CD4-positive, alpha-beta T cell treated with Interleukin-10 for 1 hour (primary cell): Measurements from ENCODE around the gene CCDC74B.
"Not testable (repeated sequence)": the region's sequence is repeated elsewhere in the genome, so short reads cannot be mapped to it uniquely, and the experiment has no call there.

Experiments
- DNase-seq: peaks from one replicate; pipeline ENCODE4 v3.0.0-alpha.2; 2020

The CCDC74B gene

GRCh38 chr2:130165293-130166016 lies 20.5 kb upstream of the CCDC74B start:
- no peak for DNase-seq

GRCh38 chr2:130162968-130163367 lies 18.1 kb upstream of the CCDC74B start:
- no peak for DNase-seq

DNA sequence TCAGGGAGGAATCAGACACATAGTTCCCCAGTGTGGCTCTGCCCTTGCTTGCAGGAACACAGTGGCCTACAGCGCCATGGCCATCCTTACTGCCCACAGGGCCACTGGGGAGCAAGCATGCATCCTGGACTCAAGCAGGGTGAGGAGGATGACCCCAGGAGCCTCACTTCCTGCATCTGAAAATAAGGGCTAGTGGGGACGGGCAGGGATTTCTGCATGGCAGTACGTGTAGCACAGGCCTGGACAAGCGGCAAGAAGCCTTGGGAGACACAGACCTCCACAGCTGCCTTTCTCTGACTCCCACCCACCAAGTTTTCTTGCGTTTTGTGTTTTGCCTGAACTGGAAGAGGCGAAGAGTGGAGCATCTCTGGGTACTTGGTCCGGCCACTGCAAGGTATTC lies 17.6 kb upstream of the CCDC74B start:
- not testable (repeated sequence) for DNase-seq

- DNase-seq: not testable (repeated sequence)
These were observed 16.2 kb upstream of the CCDC74B start for GRCh38 chr2:130160838-130161705.

DNA sequence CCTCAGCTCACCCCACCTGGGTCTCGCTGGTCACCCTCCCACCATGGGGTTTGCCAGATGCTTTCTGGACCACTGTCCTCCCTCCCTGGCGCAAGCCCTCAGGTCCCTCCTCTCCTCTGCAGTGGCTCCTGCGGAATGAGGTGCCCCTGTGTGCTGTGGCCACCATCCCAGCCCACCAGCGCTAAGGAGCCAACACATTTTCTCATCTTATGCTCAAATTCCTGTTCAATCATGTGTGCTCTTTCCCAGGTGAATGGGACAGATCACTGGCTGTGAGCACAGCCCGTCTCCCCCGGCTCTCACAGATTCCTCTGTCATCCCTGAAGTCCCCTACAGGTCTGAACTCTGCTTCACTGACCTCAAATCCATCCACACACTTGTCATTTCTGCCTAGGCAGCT lies 15.2 kb upstream of the CCDC74B start:
- no peak for DNase-seq

DNA sequence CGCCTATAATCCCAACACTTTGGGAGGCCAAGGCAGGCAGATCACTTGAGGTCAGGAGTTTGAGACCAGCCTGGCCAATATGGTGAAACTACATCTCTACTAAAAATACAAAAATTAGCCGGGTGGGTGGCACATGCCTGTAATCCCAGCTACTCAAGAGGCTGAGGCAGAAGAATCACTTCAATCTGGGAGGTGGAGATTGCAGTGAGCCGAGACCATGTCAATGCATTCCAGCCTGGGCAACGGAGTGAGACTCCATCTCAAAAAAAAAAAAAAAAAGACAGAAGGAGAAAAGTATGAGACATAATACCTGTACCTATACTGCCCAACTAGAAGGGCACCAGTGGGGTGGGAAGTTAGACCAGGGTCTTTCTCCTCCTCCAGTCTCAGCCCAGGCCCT lies 14.5 kb upstream of the CCDC74B start:
- not testable (repeated sequence) for DNase-seq

DNA sequence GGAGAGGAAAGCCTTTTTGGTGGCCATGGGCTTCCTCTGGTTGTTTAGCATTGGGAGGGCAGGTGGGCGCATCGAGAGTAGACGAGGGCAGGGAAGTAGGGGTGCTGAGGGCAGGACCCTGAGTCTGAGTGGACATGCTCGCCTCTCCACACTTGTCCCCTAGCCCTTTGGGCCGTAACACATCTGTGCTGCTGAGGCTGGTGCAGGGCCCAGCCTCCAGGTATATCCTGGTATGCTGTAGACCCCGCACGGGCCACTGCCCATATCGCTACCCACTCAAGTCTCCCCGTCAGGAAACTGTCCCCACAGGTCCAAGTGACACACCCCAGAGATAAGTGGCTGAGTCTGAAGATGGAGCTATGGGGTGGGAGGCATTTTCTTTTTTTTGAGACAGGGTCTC lies 13.7 kb upstream of the CCDC74B start:
- no peak for DNase-seq

DNA sequence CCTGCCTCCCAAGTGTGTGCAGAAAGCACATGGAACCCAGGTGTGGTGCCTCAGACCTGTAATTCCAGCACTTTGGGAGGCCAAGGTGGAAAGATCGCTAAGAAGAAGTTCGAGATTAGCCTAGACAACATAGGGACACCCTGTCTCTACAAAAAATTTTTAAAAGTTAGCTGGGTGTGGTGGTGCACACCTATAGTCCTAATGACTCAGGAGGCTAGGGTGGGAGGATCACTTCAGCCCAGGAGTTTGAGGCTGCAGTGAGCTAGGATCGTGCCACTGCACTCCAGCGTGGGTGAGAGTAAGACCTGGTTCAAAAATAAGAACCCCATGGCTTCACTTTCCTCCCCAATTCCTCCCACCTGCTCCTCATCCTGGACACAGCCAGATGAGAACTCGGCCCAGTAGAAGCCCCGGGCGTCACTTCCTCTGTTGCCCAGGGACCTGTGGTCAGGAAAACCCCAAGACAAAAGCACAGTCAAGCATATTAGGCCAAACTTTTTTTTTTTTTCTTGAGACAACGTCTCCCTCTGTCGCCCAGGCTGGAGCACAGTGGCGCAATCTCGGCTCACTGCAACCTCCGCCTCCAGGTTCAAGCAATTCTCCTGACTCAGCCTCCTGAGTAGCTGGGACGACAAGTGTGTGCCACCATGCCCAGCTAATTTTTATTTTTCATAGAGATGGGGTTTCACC lies 13.1 kb upstream of the CCDC74B start:
- not testable (repeated sequence) for DNase-seq

GRCh38 chr2:130157354-130157753 lies 12.4 kb upstream of the CCDC74B start:
- DNase-seq: not testable (repeated sequence)

- DNase-seq: no peak
These were observed 11.7 kb upstream of the CCDC74B start for GRCh38 chr2:130156624-130157004.

DNA sequence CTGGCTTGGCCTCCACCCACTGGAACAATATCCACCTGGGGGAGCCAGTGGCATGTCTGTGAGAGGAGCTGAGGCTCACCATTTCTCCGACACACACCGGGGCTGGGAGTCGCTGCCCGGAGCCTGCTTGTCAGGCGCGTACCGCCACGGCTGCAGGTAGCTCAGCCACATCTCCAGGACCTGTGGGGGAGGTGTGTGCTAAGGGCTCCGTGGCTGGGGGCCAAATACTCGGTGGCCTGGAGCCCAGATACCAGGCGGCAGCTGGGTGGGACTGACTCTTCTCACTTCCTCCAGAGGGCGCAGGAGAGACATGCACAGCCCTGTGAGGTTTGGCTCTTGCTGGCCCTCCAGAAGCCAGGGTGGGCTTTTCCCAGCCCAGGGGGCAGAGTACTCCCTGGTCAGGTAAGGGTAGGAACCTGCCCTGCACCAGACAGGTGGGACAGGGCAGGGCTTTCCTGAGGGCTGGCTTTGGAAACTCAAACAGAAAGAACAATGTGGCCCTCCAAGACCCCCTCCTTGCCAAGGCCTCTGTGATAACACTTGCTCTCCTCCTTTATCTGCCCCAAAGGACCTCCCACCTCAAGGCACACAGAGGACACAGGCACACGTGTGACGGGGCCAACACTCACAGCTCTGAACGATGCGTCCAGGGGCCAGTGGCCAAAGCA lies 11.2 kb upstream of the CCDC74B start:
- peak; percentile 15 for DNase-seq

DNA sequence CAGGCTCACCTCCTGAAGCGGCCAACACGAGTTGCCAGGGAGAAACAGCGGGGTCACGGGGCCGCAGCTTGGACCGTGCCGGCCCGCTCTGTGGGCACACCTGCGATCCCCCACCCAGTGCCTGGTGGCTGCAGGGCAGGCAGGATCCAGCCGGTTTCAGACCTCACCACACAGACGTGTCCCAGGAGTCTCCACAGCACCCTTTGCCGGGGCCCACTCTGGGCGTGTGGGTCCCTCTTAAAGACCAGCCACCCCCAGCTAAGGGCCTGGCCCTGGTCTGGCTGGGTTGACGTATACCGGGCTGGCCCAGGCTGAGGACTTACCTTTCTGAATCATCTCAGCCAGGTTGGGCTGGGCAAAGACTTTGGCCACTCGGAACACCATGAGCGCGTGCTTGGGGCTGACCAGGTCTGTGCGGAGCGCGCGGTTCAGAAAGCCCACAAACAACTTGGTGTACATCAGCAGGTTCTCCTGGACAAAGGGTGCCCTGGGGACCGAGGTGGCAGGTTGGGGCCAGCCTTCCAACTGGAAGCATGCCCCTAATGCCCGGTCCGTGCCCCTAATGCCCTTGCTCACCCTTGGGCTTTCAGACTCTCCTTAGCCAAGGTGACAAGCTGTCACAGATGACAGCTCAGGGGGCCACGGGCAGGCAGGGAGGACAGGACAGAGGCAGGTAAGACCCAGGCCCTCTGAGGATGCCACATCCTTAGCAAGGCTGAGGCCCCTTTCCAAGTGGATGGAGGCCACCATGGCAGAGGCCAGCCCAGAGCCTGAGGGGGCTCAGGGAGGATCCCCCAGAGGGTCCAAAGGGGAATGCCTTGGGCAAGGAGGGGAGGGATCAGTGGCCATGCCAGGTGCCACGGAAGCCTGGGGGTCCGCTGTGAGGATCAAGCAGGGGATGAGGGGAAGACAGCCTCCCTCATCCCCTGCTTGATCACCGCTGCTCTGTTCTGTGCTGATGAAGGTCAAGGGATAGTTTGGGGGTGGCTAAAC lies 10.2 kb upstream of the CCDC74B start:
- no peak for DNase-seq

DNA sequence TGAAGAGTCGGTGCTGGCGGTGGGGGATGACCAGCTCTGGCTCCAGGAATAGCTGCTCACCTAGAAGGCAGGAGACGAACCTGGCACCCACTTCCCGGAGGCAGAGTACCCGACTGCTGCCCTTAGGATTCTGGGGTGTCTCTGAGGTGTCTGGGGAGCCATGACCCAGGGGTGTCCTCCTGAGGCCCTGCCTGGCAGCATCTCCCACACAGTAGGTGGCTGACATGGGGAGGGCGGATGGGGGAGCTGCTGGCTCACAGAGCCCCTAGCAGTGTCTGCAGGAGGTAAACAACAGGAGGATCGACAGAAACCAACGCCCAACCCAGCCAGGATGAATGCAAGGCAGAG lies 9.5 kb upstream of the CCDC74B start:
- DNase-seq: not testable (repeated sequence)

- DNase-seq: not testable (repeated sequence)
These were observed 9.0 kb upstream of the CCDC74B start for GRCh38 chr2:130153721-130154422.

DNA sequence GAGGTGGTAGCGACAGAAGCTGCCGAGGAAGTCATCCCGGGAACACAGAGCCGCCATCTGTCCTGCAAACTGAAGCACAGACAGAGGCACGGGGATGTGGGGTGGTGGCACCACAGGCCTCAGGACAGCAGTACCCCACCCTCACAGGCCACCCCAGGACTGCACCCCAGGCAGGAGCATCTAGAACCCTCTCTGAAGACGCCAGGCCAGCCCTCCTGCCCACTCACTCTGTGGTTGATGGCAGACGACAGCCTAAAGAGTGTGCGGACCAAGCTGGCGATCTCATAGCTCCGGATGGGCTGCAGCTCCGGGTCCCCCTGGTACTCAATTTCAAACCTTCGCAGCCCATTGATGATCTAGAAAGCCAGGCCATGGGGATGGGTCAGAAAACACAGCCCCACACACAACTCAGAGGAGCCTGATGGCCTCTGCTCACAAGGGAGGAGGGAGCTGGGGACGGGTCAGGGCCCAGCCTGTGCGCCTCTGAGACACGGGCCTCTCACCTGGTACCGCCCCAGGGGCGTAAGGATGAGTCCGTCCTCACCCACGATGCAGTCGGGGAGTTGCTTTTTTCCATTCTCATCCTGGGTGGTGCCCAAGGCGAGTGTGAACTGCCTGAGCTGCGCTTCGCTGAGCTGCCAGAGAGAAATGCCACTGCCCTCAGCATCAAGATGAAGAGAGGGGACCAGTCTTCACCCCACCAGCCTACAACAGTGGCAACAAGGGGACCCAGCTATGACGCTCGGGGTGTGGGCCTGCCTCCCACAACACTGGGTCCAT lies 8.1 kb upstream of the CCDC74B start:
- no peak for DNase-seq

DNA sequence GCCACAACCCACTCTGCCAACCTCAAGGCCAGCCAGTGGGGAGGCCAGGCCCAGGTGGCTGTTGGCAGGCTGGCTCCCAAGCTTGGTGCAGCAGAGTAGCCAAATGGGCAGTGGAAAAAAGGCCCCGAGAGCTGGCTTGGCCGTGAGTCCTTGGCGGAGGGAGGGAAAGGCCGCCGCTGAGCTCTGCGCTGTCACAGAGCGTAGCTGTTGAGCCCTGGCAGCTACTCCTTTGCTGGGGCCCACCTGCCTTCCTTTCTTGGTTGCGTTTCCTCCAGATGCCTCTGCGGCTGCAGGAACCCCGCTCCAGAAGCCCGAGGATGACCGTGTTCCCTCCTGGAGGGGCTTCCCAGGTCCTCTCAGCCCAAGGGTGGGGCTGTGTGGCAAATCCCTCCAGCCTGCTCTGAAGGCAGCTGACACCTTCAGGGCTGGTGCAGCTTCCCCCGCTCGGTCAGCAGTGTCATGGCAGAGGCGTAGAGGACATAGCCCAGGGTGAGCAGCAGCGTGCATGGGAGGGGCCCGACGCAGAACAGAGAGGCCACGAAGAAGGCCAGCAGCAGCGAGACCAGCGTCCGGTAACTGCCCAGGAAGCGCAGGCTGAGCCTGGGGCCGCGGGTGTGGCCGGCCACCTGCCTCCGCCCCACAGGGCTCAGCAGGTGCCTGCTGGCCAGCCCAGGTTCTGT lies 7.4 kb upstream of the CCDC74B start:
- DNase-seq: not testable (repeated sequence)

DNA sequence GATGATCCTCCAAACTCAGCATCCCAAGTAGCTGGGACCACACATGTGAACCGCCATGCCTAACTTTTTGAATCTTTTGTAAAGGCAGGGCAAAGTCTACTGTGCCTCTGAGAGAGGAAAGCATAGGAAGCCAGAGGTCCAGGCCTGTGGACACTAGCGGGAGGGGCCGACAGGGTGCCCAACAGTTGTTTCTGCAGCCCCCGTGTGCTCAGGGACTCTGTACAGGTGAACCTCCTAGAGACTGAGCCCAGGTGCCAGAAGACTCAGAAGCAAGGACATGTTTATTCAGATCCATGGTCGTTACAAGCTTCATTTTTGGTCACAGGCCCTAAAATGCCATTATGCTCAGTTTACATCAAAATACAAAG lies 6.2 kb upstream of the CCDC74B start:
- DNase-seq: not testable (repeated sequence)

- no peak for DNase-seq
These were observed 5.6 kb upstream of the CCDC74B start for GRCh38 chr2:130150181-130151144.

GRCh38 chr2:130148515-130148914 lies 3.6 kb upstream of the CCDC74B start:
- DNase-seq: not testable (repeated sequence)
